GM12878 (cell line): ENCODE measurements around the gene FOXRED2. TPM values are rescaled to one million over a fixed set of nuclear protein-coding genes. Genes with fewer than 3 reads are reported as not detected.
A peak's percentile ranks its signal among the peaks of the same experiment; 100 is the strongest.

Source experiments
- ATAC-seq: fragments of 200-7000 bp; cut with Tn5 transposase; 3 replicates; pipeline ENCODE4 v1.9.1; 2020; ENCODE audit warnings: mild to moderate bottlenecking, moderate library complexity
- BruUV-seq: library from RNA; stranded (reverse); fragments of 400-500 nt; replicated peaks from 2 replicates; lab custom pipeline; 2021; lab: Mats Ljungman, UMichigan
- CTCF ChIA-PET: fragments of 300-600 bp; sonication (Branson Sonifier 250); formaldehyde crosslinking; extraction: SDS; loops from one replicate; lab custom pipeline; 2021; ENCODE audit warnings: inconsistent platforms; lab: Yijun Ruan, JAX
- POLR2A ChIA-PET: fragments of 350-600 bp; formaldehyde crosslinking; extraction: SDS; loops from one replicate; lab custom pipeline; 2021; ENCODE audit warnings: inconsistent platforms; lab: Charles Lee
- RAD21 ChIA-PET: fragments of 300-600 bp; sonication (Branson Sonifier 250); formaldehyde crosslinking; loops from one replicate; lab custom pipeline; 2023; ENCODE audit warnings: antibody characterized with exemption; ENCODE audit not compliant: unreplicated experiment; lab: Charles Lee
- SMC1A ChIA-PET: fragments of 300-600 bp; sonication (Branson Sonifier 250); formaldehyde crosslinking; loops from one replicate; lab custom pipeline; 2023; ENCODE audit not compliant: unreplicated experiment, uncharacterized antibody; lab: Charles Lee
- DNase-seq: peaks from one replicate; pipeline ENCODE4 v3.0.0-alpha.2; 2011; ENCODE audit warnings: low read depth, low spot score
- FAIRE-seq: peaks from 3 replicates; lab custom pipeline; 2011; peaks lifted over from hg19 to GRCh38; lab: Jason Lieb, UNC
- H2AFZ ChIP-seq: 2 replicates; pipeline ENCODE4 v1.6.0; 2011; ENCODE audit warnings: low read depth, low read length, control low read depth; ENCODE audit not compliant: control insufficient read depth
- H3K27ac ChIP-seq: 2 replicates; pipeline ENCODE4 v1.5.1; 2011; ENCODE audit warnings: control low read depth; ENCODE audit not compliant: control insufficient read depth, insufficient read depth
- H3K27me3 ChIP-seq, 2 experiments: replicated peaks in 1 of 2; 2 replicates each; pipeline versions ENCODE4 v1.6.0 to v1.6.1; 2011; ENCODE audit warnings: low read length in 1 of 2; ENCODE audit not compliant: control insufficient read depth in 2 of 2, insufficient read depth in 2 of 2
- H3K36me3 ChIP-seq, 2 experiments: 2 replicates each; pipeline ENCODE4 v1.5.1; 2011; ENCODE audit warnings: low read length in 1 of 2; ENCODE audit not compliant: control insufficient read depth in 2 of 2, insufficient read depth in 2 of 2
- H3K4me1 ChIP-seq: 2 replicates; pipeline ENCODE4 v1.6.1; 2011; ENCODE audit warnings: mild to moderate bottlenecking, low read length, moderate library complexity, mixed read lengths; ENCODE audit not compliant: control insufficient read depth, insufficient read depth
- H3K4me2 ChIP-seq: 2 replicates; pipeline ENCODE4 v1.6.0; 2011; ENCODE audit warnings: control low read depth; ENCODE audit not compliant: control insufficient read depth, insufficient read depth
- H3K4me3 ChIP-seq: fragments of 200-600 bp; sonication (generic); 2 replicates; pipeline ENCODE4 v1.5.1; 2016
- H3K79me2 ChIP-seq: 2 replicates; pipeline ENCODE4 v1.6.0; 2011; ENCODE audit warnings: low read length; ENCODE audit not compliant: control insufficient read depth, insufficient read depth
- H3K9ac ChIP-seq: 2 replicates; pipeline ENCODE4 v1.8.0; 2011; ENCODE audit warnings: low read length, control low read depth, mixed read lengths; ENCODE audit not compliant: control insufficient read depth, insufficient read depth
- H3K9me3 ChIP-seq: replicated peaks from 3 replicates; pipeline ENCODE4 v1.5.1; 2011; ENCODE audit warnings: mild to moderate bottlenecking, low read length; ENCODE audit not compliant: control insufficient read depth, insufficient read depth
- H4K20me1 ChIP-seq: 2 replicates; pipeline ENCODE4 v1.6.0; 2011; ENCODE audit not compliant: control insufficient read depth, insufficient read depth
- EGR1 ChIP-seq, 2 experiments: IDR thresholded peaks; 1 replicate in 1 of 2; 2 replicates in 1 of 2; pipeline ENCODE4 v1.6.1; 2011 to 2012; ENCODE audit warnings: low read depth in 2 of 2, low read length in 2 of 2, borderline replicate concordance in 1 of 2, mild to moderate bottlenecking in 1 of 2, moderate library complexity in 1 of 2
- IKZF2 ChIP-seq, 2 experiments: fragments of 450-650 bp; IDR thresholded peaks; 2 replicates each; pipeline ENCODE4 v1.6.1; 2017; ENCODE audit warnings: mild to moderate bottlenecking in 2 of 2, moderate library complexity in 2 of 2
- MEF2A ChIP-seq: IDR thresholded peaks from 2 replicates; pipeline ENCODE4 v1.6.1; 2011; ENCODE audit warnings: low read depth, mild to moderate bottlenecking, low read length, moderate library complexity; ENCODE audit not compliant: insufficient read depth
- POLR2A ChIP-seq: IDR thresholded peaks from 2 replicates; pipeline ENCODE4 v1.6.1; 2011; ENCODE audit warnings: low read depth, mild to moderate bottlenecking, low read length
- SMARCA5 ChIP-seq: fragments of 450-650 bp; IDR thresholded peaks from 2 replicates; pipeline ENCODE4 v1.6.1; 2017; ENCODE audit warnings: mild to moderate bottlenecking
- STAT1 ChIP-seq: fragments of 450-650 bp; conservative IDR thresholded peaks from 2 replicates; pipeline ENCODE4 v1.6.1; 2014; ENCODE audit warnings: antibody characterized with exemption, mild to moderate bottlenecking
- WGBS: methylation state at CpG from one replicate; pipeline ENCODE4 v1.1.6; 2016; ENCODE audit warnings: low lambda C conversion rate; ENCODE audit not compliant: insufficient replicate concordance, insufficient coverage; ENCODE audit errors: missing lambda C conversion rate; 5-methylcytosine and 5-hydroxymethylcytosine counted together
- in situ Hi-C: fragments of 300-500 bp; cut with MboI; formaldehyde crosslinking; loops from 9 replicates; pipeline ENCODE4 v1.14.3; 2018; ENCODE audit warnings: mixed read lengths
- intact Hi-C: fragments of 100-400 bp; cut with micrococcal nuclease; formaldehyde crosslinking; loops from one replicate; pipeline ENCODE4 v1.14.2; 2022; ENCODE audit not compliant: unreplicated experiment
- polyA plus RNA-seq, 11 experiments: library from polyadenylated mRNA; depleted of rRNA in 4 of 11; unstranded in 6 of 11; stranded (reverse) in 5 of 11; fragments of >200 nt; fragmentation: Nextera tagmentation in 4 of 11; fragmentation: Illumina TruSeq in 1 of 11; extraction: Ambion mirVana in 4 of 11; extraction: Trizol in 1 of 11; gene quantifications; 1 replicate in 1 of 11; 2 replicates in 10 of 11; pipeline versions ENCODE4 v1.2.1 to v1.2.3, GENCODE V29; 2011 to 2016; ENCODE audit warnings: inconsistent platforms in 2 of 11, missing spikeins in 2 of 11, low read depth in 1 of 11
- total RNA-seq, 4 experiments: library from RNA; depleted of rRNA in 3 of 4; stranded (reverse); fragments of >200 nt in 3 of 4; fragmentation: Illumina TruSeq in 1 of 4; extraction: Trizol in 1 of 4; gene quantifications; 2 replicates each; pipeline versions ENCODE4 v1.2.1 to v1.2.3, GENCODE V29; 2013 to 2021

The FOXRED2 gene
- total and polyA plus RNA-seq, 10 of the 15 experiments (the other 5 are each of a cell fraction or from before 2014, with no cell fraction given) = 1.8 to 28.8 (median 7.6) TPM

GRCh38 chr22:36466258-36466657, 40.6 kb downstream of the FOXRED2 start:
- ATAC-seq (no peak), DNase-seq (no peak), FAIRE-seq (no peak)
- Histone ChIP-seq H3K36me3 (peaks cover 9 to 16% of the 10 kb centered on the region in 2 experiments; a peak in 3 of 4 replicates), H3K9me3 (no peaks in the 10 kb centered on the region), H3K4me1 (peaks cover 4% of the 10 kb centered on the region), H3K9ac (no peak overlapping the region), H2AFZ (no peak overlapping the region), H3K4me3 (no peak overlapping the region), H4K20me1 (no peaks in the 10 kb centered on the region), H3K27ac (no peak overlapping the region), H3K79me2 (no peaks in the 10 kb centered on the region; the same call in 1 of the 2 replicates), H3K4me2 (no peak overlapping the region), H3K27me3 (no peaks in the 10 kb centered on the region)
- ChIA-PET CTCF (interaction anchor here (8.5 kb wide), 1 partner anchor 164 kb away, joined by 125 read pairs; no protein-coding TSS in a partner anchor), POLR2A (no interaction called here), SMC1A (interaction anchor here (0.6 kb wide), 1 partner anchor 133 kb away, joined by 3 read pairs; no protein-coding TSS in a partner anchor), RAD21 (no interaction called here)
- in situ Hi-C loops (loop anchor here (5.0 kb wide), 1 partner anchor 159 kb away; no protein-coding TSS in a partner anchor), intact Hi-C loops (no loop called here)
- WGBS = 72% methylated on average over 7 of the region's 7 CpGs
- TF ChIP-seq EGR1 (IDR thresholded peaks at IDR 0.05; ENCODE audit: borderline replicate concordance in 1 of 2, low read depth in 2 of 2, low read length in 2 of 2) = no peak
- 0 out of 2 replicates have a peak, but pooled peaks have one; percentile 12 for TF ChIP-seq POLR2A
- no TSS peak for BruUV-seq

GRCh38 chr22:36465232-36466021, 41.4 kb downstream of the FOXRED2 start:
- POLR2A ChIA-PET = no interaction called here
- ATAC-seq (no peak), FAIRE-seq (no peak), DNase-seq (no peak)
- intact Hi-C loops (no loop called here), in situ Hi-C loops (loop anchor here (5.0 kb wide), 1 partner anchor 158 kb away; no protein-coding TSS in a partner anchor)
- no peaks in the 10 kb centered on the region for H3K27me3 ChIP-seq
- peaks cover 4% of the 10 kb centered on the region for H3K4me1 ChIP-seq
- CTCF ChIA-PET = no interaction called here
- no peak overlapping the region for H3K9ac ChIP-seq
- H3K9me3 ChIP-seq = no peaks in the 10 kb centered on the region
- TF ChIP-seq STAT1 (no peak), MEF2A (no peak), IKZF2 (IDR thresholded peaks at IDR 0.05) (no peak), SMARCA5 (no peak), POLR2A (peak; percentile 13; the same call in 1 of the 2 replicates)
- no peak overlapping the region for H3K27ac ChIP-seq
- 87% methylated on average over 25 of the region's 25 CpGs for WGBS
- H3K36me3 ChIP-seq = peaks cover under 1 to 16% of the 10 kb centered on the region in 2 experiments; a peak in 3 of 4 replicates
- H4K20me1 ChIP-seq = no peaks in the 10 kb centered on the region
- no peak overlapping the region for H3K4me3 ChIP-seq
- SMC1A ChIA-PET = no interaction called here
- no peaks in the 10 kb centered on the region; the same call in 1 of the 2 replicates for H3K79me2 ChIP-seq
- H2AFZ ChIP-seq = no peak overlapping the region
- no peak overlapping the region for H3K4me2 ChIP-seq
- BruUV-seq = no TSS peak
- RAD21 ChIA-PET = no interaction called here
